NCI-H460 (cell line): Measurements from ENCODE around the gene ZNF488. TPM values are rescaled to one million over a fixed set of nuclear protein-coding genes. Genes with fewer than 3 reads are reported as not detected.

Experiments used
- DNase-seq: peaks from one replicate; pipeline ENCODE4 v3.0.0-alpha.2; 2016; ENCODE audit warnings: low read depth; ENCODE audit errors: extremely low read depth
- total RNA-seq: library from RNA; depleted of rRNA; stranded (reverse); fragments of >200 nt; shearing (Covaris generic); gene quantifications from 2 replicates; pipeline ENCODE4 v1.2.3, GENCODE V29; 2014

The ZNF488 gene
- total RNA-seq, 1 experiment from 2014 or later: not detected

DNA sequence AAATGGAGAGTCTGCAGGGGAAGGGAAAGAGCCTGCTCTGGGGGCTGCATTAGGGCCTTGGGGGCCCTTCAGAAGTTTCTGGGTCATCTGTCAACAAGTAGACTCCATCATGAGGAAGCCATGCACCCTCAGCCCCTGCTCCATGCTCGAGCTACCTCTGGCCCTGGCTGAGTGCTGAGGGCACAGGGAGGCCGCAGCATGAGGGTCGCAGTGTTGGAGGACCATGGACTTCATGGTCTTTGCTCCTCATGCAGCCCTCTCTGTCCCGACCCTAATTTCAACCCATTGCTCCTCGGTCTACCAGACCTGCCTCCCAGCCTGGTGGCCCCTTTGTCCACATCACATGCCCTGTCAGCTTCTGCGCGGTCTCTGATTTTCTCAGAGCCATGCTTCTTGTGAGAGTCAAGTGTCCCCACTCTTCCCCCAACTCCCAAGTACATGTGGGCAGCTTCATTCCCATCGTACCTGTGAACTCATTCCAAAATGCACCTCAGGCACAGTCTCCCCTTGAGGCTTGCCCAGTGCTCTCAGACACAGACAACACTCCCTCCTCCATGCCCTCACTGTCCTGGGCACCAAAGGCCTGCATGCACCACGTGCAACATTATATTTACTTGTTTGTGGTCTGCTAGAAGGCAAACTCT lies 14.7 kb downstream of the ZNF488 start:
- DNase-seq: no peak

DNA sequence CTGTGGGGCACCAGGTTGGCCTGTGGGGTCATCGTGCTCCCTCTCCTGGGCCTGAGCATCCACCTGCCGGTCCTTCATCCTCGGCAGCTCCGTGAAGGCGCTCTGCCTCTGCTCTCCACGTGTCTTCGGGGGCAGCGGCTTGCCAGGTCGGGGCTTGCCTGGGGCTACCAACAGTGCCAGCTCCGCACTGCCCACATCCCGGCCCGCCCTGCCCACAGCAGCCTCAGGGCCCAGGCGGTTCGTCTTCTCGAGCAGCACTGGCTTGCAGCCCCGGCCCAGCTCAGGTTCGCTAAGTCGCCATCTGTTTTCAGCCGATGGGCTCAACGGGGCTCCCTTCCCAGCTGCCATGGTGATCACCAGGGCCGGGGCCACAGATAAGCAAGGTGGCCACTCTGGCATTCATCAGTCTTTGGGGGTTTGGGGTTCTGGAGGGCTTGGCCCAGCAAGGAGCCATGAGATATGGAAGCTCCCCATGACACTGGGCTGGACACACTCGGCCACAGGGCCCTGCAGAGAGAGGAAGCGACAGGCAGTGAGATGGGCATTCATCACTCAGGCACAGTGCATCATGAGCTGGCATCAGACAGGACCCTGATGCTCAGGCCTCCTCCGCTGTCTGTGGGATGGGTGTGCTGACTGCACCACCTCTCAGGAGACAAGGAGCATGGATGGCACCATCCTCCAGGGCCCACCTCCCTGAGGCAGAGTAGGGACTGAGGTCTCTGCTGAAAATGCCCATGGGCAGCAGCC lies 15.5 kb downstream of the ZNF488 start:
- DNase-seq: no peak

DNA sequence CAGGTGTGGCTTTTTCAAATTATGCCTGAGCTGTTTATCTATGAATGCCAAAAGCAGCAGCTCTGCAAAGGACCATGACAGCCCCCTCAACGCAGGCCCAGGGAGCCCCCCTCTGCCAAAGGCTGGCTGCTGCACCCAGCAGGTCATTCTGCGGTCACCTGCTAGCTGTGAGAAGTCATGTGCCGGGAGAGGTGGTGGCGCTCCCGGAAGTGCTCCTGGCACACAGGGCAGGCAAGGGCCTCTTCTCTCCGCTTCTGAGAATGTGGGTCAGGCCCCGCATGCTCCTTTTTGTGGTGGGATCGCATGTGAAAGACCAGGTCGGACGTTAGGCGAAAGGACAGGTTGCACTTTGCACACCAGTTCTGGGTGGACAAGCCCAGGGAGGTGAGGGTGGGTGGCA lies 16.4 kb downstream of the ZNF488 start:
- no peak for DNase-seq

DNA sequence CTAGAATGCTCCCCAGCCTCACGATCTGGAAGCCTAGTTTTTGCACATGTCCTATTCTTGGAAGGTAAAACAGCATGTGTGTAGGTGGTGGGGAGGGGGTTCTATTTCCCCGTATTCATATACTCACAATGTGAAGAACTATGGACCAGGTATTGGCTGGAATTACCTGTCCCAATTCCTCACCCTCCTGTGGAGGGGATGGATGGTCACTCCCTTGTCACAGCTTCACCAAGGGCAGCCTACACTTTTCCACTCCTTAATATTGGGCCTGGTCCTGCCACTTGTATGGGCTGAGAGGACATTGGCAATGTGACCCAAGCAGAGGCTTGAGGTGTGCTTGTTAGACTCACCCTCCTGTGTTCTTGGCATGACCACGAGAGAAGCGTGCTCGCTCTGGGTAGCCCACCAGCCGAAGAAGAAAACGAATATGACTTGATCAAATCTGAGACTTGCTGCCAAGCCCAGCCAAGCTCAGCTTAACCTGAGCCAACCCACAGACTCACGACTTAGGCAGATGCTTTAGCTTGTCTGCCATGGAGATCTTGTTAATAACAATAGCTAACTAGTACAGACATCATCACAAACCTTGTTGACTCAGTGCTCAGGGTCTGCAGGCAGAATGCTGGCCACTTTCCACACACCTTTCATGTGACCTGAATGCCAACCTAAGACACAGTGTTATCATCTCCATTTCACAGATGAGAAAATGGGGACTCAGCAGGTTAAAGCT lies 17.2 kb downstream of the ZNF488 start:
- DNase-seq: no peak

DNA sequence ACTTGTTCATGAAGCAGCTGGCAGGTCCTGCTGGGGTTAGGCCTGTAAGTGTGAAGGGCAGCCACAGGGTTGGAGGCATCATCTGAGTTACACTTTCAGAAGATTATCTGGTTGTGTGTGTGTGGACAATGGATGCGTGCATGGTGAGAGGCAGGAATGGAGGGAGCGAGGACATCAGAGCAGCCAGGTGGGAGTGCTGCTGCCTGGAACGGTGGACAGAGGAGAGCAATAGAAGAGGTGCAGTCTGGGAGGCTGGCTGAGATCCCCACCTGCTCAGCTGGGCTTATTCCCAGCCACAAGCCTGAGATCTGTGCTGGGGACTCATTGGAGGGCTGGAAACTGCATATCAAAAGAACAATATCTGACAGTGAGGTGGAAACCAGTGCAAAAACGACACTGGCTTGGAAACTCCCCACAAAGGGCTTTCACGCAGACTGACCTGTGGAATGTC lies 17.9 kb downstream of the ZNF488 start:
- no peak for DNase-seq

DNA sequence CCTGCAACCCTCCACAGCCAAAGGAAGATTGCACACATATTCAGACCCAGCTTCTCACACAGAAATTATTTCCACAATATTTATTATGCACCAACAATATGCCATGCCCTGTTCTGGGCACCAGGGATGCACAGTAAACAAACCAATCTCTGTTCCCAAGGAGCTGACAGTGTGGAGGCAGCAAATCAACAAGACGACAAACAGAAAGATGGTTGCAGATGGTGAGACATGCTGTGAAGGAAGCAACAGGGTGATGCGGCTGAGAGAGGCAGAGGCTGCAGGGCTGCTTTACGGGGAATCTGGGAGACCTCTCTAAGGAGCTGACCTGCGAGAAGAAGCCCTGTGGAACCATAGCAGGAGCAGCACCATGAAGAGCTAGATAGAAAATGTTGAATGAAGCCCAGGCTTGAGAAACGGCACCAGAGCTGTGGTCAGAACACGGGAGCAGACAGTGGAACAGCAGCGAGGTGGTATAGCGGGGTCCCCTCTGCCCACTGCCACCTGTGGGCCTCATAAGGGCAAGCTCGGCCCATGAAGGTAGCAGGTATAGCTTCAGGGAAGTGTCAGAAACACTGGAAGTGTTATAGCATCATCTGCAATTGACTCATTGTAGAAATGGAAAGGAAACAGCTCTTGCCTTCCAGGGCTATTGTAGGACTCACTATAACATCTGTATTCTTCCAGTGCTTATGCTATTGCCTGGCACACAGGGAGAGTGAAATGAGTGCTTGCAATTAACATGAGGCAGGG lies 18.5 kb downstream of the ZNF488 start:
- DNase-seq: no peak

DNA sequence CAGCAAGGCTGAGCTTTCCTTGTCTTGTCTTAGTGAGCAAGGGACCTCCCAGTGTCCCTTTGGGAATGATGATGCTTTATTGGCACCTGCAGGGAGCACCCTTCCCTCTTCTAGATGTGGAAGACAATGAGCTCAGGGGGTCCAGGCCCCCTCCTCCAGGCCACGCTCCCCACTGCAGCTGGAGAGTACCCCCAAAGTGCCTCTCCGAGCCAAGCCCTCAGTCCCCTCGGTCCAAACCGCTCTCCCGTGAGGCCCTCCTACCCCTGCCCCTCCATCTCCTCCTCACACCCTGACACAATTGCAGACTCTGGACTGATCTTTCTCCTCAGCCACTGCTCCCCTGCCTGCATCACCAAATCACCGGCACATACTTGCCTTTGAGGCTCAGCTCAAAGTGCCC lies 19.2 kb downstream of the ZNF488 start:
- DNase-seq: no peak

DNA sequence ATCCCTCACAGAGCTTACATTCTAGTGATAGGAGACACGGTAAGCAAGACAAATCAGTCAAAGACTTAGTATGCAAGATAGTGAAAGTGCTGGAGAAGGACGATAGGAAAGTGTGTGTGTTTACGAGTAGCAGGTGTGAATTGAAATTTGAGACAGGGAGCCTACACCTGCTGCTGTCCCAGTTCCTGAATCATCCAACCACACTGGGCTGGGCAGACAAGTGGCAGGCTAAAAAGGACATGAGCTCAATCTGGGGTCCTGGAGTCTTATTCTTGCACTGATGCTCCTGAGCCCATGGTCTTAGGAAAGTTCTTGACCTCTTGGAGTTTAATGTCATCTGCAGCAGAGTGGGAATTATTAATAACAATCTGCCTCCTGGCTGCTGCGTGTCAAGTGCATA lies 19.7 kb downstream of the ZNF488 start:
- no peak for DNase-seq

DNA sequence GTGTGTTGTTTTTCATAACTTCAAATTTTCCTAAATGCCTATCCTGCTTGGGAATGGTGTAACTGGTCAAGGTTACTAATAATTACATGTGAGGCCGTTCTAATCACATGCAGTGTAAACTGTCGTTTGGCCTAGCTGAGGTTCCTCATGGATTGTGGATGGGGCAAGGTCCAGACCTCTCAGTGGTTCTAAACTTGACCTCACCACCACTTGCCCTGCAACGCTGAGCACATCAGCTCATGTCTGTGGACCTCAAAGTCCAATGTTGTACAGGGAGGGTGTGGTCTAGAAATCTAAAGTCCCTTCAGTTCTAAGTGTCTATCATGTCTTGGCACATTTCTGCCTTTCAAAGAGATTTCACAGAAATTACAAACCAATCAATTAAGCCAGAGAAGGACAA lies 20.3 kb downstream of the ZNF488 start:
- no peak for DNase-seq

DNA sequence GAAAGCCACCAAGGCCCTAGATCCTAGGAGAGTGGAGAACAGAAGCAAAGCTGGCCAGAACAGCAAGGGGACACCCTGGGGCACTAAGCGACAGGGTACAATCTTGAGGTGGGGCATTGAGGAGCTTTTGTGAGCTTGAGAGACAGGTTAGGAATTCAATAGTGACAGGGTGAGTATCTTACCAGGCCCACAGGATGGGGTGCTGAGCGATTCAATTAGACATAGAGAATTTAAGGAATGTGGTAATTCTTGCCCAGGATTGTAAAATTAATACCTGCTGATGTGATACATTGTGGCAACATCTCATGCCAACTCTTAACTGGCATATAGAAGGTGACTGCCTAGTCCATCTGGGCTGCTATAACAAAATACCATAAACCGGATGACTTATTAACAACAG lies 21.9 kb downstream of the ZNF488 start:
- DNase-seq: no peak

DNA sequence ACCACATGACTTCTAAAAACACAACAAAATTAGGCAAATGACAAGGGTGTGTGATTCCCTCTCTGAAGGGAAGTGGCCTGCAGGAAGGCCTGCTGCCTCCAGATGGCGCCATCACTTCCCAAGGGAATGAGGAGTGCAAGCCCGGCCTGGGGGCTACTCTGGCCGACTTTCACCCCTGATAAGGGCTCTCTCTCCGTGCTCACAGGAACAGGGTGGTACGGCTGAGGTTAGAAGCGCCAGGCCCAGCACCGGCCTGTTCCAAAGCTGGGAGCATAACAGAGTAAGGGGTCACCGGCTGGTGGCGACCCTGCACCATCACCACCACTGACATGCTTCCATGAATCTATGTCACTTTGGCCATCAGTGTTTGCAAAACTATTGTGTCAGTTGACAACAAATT lies 22.8 kb downstream of the ZNF488 start:
- peak; percentile 11 for DNase-seq

DNA sequence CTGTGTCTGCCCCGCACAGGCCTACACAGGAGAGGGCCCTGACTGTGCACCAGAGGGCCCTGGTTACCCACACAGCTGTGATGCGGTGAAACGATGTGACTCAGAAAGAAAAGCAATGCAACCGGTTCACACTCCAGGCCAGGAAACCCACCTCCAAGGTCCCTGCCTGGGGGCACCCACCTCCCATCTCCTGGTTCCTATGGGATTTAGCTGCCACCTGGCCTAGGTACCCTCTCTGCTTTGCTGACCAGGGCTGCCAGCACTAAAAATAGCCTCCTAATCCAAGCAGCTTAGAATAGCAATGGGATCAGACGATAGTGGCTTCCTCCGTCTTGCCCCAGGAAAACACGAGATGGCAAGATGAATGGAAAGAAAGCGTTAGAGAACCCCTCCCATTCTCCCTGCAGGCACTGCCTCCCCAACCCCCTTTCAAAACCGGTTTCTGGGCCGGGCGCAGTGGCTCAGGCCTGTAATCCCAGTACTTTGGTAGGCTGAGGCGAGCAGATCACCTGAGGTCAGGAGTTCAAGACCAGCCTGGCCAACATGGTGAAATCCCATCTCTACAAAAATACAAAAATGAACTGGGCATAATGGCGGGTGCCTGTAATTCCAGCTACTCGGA lies 23.6 kb downstream of the ZNF488 start:
- no peak for DNase-seq

DNA sequence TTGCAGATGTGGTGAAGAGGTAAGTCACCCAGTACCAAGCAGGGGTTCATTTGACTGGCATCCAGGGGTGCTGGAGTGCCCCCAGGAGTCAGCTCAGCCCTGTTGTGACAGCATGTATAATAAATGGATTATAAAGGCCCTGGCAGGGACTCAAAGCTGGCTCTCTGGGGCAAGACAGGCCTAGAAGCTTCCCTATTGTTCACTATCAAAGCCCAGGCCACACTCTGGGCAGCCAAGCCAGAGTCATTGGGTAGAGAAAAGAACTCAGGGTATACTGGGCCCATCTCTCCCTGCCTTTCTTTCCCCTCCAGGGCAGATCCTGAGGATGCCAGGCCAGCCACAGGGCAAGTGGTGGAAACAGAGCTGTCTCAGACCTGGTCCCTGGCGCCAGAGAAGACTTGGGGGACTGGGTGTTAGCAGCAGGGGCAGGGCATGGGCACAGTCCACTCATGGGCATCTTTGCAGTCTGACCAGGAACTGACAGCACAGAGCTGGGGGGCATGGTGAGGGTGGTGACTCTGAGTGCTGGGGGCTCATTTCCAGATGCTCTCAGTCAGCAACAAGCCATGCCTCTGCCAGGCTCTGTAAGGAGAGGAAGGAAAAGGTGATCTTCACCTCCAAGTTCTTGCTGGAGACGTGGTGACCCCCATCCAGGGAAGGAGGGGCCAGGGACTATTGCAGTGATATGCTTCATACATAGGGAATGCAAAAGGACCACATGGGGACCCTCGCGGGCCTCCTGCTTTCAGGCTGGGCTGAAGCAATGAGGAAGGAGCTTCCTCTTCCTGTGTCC lies 24.3 kb downstream of the ZNF488 start:
- DNase-seq: no peak

DNA sequence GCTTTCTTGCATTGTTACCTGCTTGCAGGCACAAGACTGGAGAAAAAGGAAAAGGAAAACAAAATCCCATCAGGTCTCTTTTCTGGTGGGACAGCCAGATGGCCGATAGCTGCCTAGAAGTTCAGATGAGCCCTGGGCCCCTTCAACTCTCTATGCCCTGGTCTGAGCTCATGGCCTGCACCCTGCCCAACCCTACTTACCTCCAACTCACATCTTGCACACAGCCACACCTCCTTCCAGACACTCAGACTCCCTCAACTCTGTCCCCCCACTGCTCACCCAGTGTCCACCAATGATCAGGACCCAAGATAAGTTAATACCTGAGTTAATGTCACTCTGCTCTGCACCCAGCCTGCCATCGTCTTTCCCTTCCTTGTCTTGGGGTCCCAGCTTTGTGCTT lies 25.0 kb downstream of the ZNF488 start:
- DNase-seq: no peak

DNA sequence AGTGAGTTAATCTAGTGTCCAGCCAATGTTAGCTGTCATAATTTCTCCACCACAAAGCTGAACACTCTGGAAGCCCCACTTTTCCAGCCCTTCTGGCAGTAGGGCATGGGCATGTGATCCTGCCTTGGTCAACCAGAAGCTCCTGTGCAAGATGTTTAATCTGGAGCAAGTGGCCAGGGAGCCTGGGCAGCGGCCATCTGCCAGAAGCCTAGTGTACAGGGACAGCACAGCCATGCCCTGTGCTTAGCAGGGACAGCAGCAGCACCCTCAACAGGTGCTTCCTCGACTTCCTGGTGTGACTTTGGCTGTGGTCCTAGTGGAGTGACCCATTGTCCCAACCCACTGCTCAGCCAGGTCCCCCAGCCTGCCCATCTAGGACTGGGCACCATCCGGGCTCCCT lies 25.6 kb downstream of the ZNF488 start:
- DNase-seq: no peak

DNA sequence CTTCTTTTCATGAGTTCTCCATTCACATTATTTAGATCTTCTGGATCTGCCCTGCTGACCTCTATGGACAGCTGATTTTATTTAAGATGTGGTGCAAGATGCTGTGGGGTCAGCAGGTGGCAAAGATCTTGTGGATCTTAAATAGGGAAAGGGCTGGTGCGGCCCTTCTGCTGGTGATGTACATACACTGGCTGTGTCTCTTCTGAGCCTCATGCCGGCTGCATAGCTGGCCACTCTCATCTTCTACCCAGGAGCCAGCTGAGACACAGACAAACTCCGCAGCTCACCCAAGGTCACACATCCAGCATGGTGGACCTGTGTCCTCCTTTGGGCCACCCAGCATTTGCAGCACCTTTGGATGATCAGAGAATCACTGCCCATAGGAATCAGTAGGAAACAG lies 26.2 kb downstream of the ZNF488 start:
- no peak for DNase-seq

DNA sequence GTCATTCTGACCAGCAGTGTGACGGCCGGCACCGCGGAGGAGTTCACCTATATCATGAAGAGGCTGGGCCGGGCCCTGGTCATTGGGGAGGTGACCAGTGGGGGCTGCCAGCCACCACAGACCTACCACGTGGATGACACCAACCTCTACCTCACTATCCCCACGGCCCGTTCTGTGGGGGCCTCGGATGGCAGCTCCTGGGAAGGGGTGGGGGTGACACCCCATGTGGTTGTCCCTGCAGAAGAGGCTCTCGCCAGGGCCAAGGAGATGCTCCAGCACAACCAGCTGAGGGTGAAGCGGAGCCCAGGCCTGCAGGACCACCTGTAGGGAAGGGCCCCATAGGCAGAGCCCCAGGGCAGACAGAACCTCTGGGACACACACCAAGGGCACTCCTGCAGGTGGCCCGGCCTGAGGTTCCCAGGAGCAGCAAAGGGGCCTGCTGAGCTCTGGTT lies 26.9 kb downstream of the ZNF488 start:
- no peak for DNase-seq

DNA sequence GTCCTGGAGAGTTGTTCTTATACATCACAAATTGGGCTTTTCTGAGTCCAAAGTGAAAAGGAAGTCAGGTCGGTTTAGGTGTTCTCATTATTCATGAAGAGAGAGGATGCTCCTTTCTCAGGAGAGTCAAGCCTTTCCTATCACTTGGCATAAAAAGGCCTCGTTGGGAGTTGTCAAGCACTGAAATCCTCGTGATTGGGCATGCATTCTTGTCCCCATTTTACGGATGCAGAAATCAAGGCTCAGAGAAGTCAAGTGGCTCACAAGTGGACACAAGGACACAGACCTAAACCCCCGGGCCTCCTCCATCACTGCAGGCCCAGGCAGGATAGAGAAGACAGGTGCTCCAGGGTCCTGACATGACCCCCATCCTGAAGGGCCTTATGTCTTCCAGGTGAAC lies 27.4 kb downstream of the ZNF488 start:
- no peak for DNase-seq

DNA sequence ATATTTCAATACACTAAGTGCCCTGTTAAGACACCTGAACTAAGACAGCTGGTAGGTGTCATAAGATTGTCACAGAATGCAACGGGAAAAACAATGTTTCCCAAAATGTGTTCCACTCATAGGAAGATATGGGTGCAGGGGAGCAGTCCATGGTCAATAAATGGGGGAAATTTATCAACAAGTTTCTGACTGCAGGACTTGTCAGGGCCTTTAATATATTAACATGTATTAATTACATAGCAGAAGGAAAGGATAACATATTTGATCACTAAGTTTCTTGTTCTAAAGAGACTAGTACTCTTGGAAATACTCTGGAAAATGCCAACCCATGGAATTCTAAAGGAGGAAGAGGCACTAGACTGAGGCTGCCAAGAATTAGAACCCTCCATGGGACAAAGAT lies 29.2 kb downstream of the ZNF488 start:
- no peak for DNase-seq

DNA sequence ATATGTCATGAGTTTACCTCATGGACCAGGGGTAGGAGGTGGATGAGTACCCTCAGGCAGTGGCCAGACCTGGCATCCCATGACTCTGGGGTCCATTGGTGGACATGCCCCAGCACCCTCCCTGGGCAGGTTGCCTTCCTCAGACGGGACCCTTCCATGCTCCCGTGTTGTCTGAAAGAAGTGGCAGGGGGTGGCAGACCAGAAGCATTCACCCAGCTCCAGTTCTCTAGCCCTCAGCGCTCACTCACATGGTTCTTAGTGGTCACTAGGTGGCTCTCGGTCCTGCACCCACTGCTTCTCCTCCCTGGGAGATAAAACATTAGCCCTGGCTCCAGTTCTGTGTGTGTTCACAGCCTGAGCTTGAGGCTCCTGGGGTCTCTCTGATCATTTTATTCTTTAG lies 29.9 kb downstream of the ZNF488 start:
- no peak for DNase-seq
